ENCODE data around the gene CPA1. TPM values are rescaled to one million over a fixed set of nuclear protein-coding genes. Genes with fewer than 3 reads are reported as not detected.

CPA1 gene
- total RNA-seq, 2 experiments from 2014 or later, result not detected

- H3K27me3 Mint-ChIP-seq, result no peaks in the 10 kb centered on the region
- peak overlapping the region; percentile 24 for H3K4me3 Mint-ChIP-seq
- peaks cover 68% of the 10 kb centered on the region for H3K4me1 Mint-ChIP-seq
- peak overlapping the region; percentile 83 for H3K27ac Mint-ChIP-seq
- ATAC-seq (peak; percentile 51), DNase-seq (peak; percentile 58)
- ChIA-PET POLR2A (no interaction called here), CTCF (no interaction called here)
- no peaks in the 10 kb centered on the region for H3K9me3 Mint-ChIP-seq (ENCODE audit: low read depth)
- peaks cover 6% of the 10 kb centered on the region for H3K36me3 Mint-ChIP-seq (ENCODE audit: low read depth)
- intact Hi-C loops (cut with DNase I, micrococcal nuclease), result no loop called here
These were observed 41.4 kb downstream of the CPA1 start for GRCh38 chr7:130421684-130422083.

GRCh38 chr7:130423501-130424037 is 43.3 kb downstream of the CPA1 start:
- Mint-ChIP-seq H3K36me3 (ENCODE audit: low read depth) (peaks cover 8% of the 10 kb centered on the region), H3K27ac (no peak overlapping the region), H3K27me3 (no peaks in the 10 kb centered on the region), H3K9me3 (ENCODE audit: low read depth) (no peaks in the 10 kb centered on the region), H3K4me3 (no peak overlapping the region), H3K4me1 (peaks cover 57% of the 10 kb centered on the region)
- ChIA-PET POLR2A (no interaction called here), CTCF (no interaction called here)
- ATAC-seq (no peak), DNase-seq (no peak)
- intact Hi-C loops (cut with DNase I, micrococcal nuclease), result no loop called here

- CTCF ChIA-PET, result no interaction called here
These were observed 45.5 kb downstream of the CPA1 start for GRCh38 chr7:130425796-130426195.

GRCh38 chr7:130426564-130426963 is 46.3 kb downstream of the CPA1 start:
- peaks cover 42% of the 10 kb centered on the region for H3K4me1 Mint-ChIP-seq
- intact Hi-C loops (cut with DNase I, micrococcal nuclease), result no loop called here
- H3K4me3 Mint-ChIP-seq, result no peak overlapping the region
- H3K9me3 Mint-ChIP-seq (ENCODE audit: low read depth), result no peaks in the 10 kb centered on the region
- DNase-seq (no peak), ATAC-seq (no peak)
- H3K27ac Mint-ChIP-seq, result no peak overlapping the region
- no peaks in the 10 kb centered on the region for H3K27me3 Mint-ChIP-seq
- H3K36me3 Mint-ChIP-seq (ENCODE audit: low read depth), result peaks cover 6% of the 10 kb centered on the region
- ChIA-PET CTCF (interaction anchor here (0.6 kb wide), 1 partner anchor 69 kb away, joined by 3 read pairs; no protein-coding TSS in a partner anchor), POLR2A (no interaction called here)

More at GRCh38 chr7:130425796-130426195, 45.5 kb downstream of the CPA1 start:
- H3K9me3 Mint-ChIP-seq (ENCODE audit: low read depth), result no peaks in the 10 kb centered on the region
- no peaks in the 10 kb centered on the region for H3K27me3 Mint-ChIP-seq
- POLR2A ChIA-PET, result no interaction called here
- ATAC-seq (no peak), DNase-seq (no peak)
- peaks cover 6% of the 10 kb centered on the region for H3K36me3 Mint-ChIP-seq (ENCODE audit: low read depth)
- H3K27ac Mint-ChIP-seq, result no peak overlapping the region
- intact Hi-C loops (cut with DNase I, micrococcal nuclease), result no loop called here
- H3K4me3 Mint-ChIP-seq, result no peak overlapping the region
- peaks cover 46% of the 10 kb centered on the region for H3K4me1 Mint-ChIP-seq

GRCh38 chr7:130429019-130429418 is 48.7 kb downstream of the CPA1 start:
- Mint-ChIP-seq H3K27me3 (no peaks in the 10 kb centered on the region), H3K4me3 (no peak overlapping the region), H3K9me3 (ENCODE audit: low read depth) (no peaks in the 10 kb centered on the region), H3K36me3 (ENCODE audit: low read depth) (peaks cover 6% of the 10 kb centered on the region), H3K27ac (no peak overlapping the region), H3K4me1 (peaks cover 31% of the 10 kb centered on the region)
- no peak for DNase-seq
- ChIA-PET CTCF (interaction anchor here (0.8 to 1.7 kb wide), 3 partner anchors 9 to 49 kb away, joined by 3 to 6 read pairs (median 3); no protein-coding TSS in a partner anchor), POLR2A (no interaction called here)
- no peak for ATAC-seq
- intact Hi-C loops (cut with DNase I, micrococcal nuclease), result no loop called here

GRCh38 chr7:130430115-130430514 is 49.8 kb downstream of the CPA1 start:
- DNase-seq, result no peak
- Mint-ChIP-seq H3K36me3 (ENCODE audit: low read depth) (peaks cover 4% of the 10 kb centered on the region), H3K4me1 (peaks cover 33% of the 10 kb centered on the region), H3K9me3 (ENCODE audit: low read depth) (no peaks in the 10 kb centered on the region), H3K4me3 (no peak overlapping the region), H3K27me3 (no peaks in the 10 kb centered on the region), H3K27ac (no peak overlapping the region)
- ChIA-PET POLR2A (no interaction called here), CTCF (no interaction called here)
- intact Hi-C loops (cut with DNase I, micrococcal nuclease), result no loop called here
- ATAC-seq, result no peak

- no peak overlapping the region for H3K27ac Mint-ChIP-seq
- H3K9me3 Mint-ChIP-seq (ENCODE audit: low read depth), result no peaks in the 10 kb centered on the region
- DNase-seq (no peak), ATAC-seq (no peak)
- POLR2A ChIA-PET, result interaction anchor here (0.5 kb wide), 1 partner anchor 82 kb away, joined by 7 read pairs; no protein-coding TSS in a partner anchor
- no peaks in the 10 kb centered on the region for H3K27me3 Mint-ChIP-seq
- intact Hi-C loops (cut with DNase I, micrococcal nuclease), result no loop called here
- H3K4me1 Mint-ChIP-seq, result peaks cover 26% of the 10 kb centered on the region
- CTCF ChIA-PET, result no interaction called here
- H3K4me3 Mint-ChIP-seq, result no peak overlapping the region
- H3K36me3 Mint-ChIP-seq (ENCODE audit: low read depth), result peaks cover 5% of the 10 kb centered on the region
These were observed 50.8 kb downstream of the CPA1 start for GRCh38 chr7:130430841-130431666.

GRCh38 chr7:130432886-130433285 is 52.6 kb downstream of the CPA1 start:
- intact Hi-C loops (cut with DNase I, micrococcal nuclease), result no loop called here
- ATAC-seq (no peak), DNase-seq (no peak)
- CTCF ChIA-PET, result interaction anchor here (1.4 kb wide), 1 partner anchor 11 kb away, joined by 3 read pairs; no protein-coding TSS in a partner anchor
- POLR2A ChIA-PET, result no interaction called here
- H3K4me1 Mint-ChIP-seq, result peaks cover 26% of the 10 kb centered on the region
- H3K27me3 Mint-ChIP-seq, result no peaks in the 10 kb centered on the region
- no peaks in the 10 kb centered on the region for H3K9me3 Mint-ChIP-seq (ENCODE audit: low read depth)
- peaks cover 5% of the 10 kb centered on the region for H3K36me3 Mint-ChIP-seq (ENCODE audit: low read depth)
- no peak overlapping the region for H3K27ac Mint-ChIP-seq
- H3K4me3 Mint-ChIP-seq, result no peak overlapping the region

GRCh38 chr7:130433301-130433700 is 53.0 kb downstream of the CPA1 start:
- ATAC-seq, result no peak
- Mint-ChIP-seq H3K4me1 (peaks cover 28% of the 10 kb centered on the region), H3K36me3 (ENCODE audit: low read depth) (peaks cover 7% of the 10 kb centered on the region), H3K27ac (no peak overlapping the region), H3K4me3 (no peak overlapping the region), H3K9me3 (ENCODE audit: low read depth) (no peaks in the 10 kb centered on the region), H3K27me3 (no peaks in the 10 kb centered on the region)
- DNase-seq, result no peak
- CTCF ChIA-PET, result interaction anchor here (1.4 kb wide), 1 partner anchor 11 kb away, joined by 3 read pairs; no protein-coding TSS in a partner anchor
- POLR2A ChIA-PET, result no interaction called here
- intact Hi-C loops (cut with DNase I, micrococcal nuclease), result no loop called here

GRCh38 chr7:130435311-130435854 is 55.1 kb downstream of the CPA1 start:
- intact Hi-C loops (cut with DNase I, micrococcal nuclease), result no loop called here
- Mint-ChIP-seq H3K36me3 (ENCODE audit: low read depth) (peaks cover 9% of the 10 kb centered on the region), H3K27me3 (no peaks in the 10 kb centered on the region), H3K9me3 (ENCODE audit: low read depth) (peaks cover under 1% of the 10 kb centered on the region), H3K27ac (no peak overlapping the region), H3K4me1 (peaks cover 36% of the 10 kb centered on the region), H3K4me3 (no peak overlapping the region)
- DNase-seq, result no peak
- POLR2A ChIA-PET, result no interaction called here
- CTCF ChIA-PET, result no interaction called here
- no peak for ATAC-seq

- Mint-ChIP-seq H3K27ac (no peak overlapping the region), H3K27me3 (no peaks in the 10 kb centered on the region), H3K4me1 (peaks cover 40% of the 10 kb centered on the region), H3K4me3 (no peak overlapping the region), H3K9me3 (ENCODE audit: low read depth) (peaks cover 2% of the 10 kb centered on the region), H3K36me3 (ENCODE audit: low read depth) (peaks cover 13% of the 10 kb centered on the region)
- DNase-seq (no peak), ATAC-seq (no peak)
- ChIA-PET CTCF (no interaction called here), POLR2A (interaction anchor here (0.7 kb wide), 1 partner anchor 42 kb away, joined by 3 read pairs; no protein-coding TSS in a partner anchor)
- intact Hi-C loops (cut with DNase I, micrococcal nuclease), result no loop called here
These were observed 56.0 kb downstream of the CPA1 start for GRCh38 chr7:130436253-130436652.
